Left renal cortex interstitium (tissue), 4 donors: Measurements from ENCODE around the gene NUCB1. TPM values are rescaled to one million over a fixed set of nuclear protein-coding genes. Genes with fewer than 3 reads are reported as not detected.

Experiments
- DNase-seq, 4 donors: peaks; one replicate each; pipeline ENCODE4 v3.0.0-alpha.2; 2013; ENCODE audit warnings: low read depth in 4 of 4, low spot score in 2 of 4, missing footprints in 1 of 4
- polyA plus RNA-seq, 4 donors: library from polyadenylated mRNA; unstranded; fragments of 120-200 nt; gene quantifications; one replicate each; pipeline ENCODE4 v1.2.1, GENCODE V29; 2013; ENCODE audit not compliant: insufficient read length in 4 of 4

The NUCB1 gene
- polyA plus RNA-seq, 4 donors = 249 to 328 (median 311) TPM

DNA sequence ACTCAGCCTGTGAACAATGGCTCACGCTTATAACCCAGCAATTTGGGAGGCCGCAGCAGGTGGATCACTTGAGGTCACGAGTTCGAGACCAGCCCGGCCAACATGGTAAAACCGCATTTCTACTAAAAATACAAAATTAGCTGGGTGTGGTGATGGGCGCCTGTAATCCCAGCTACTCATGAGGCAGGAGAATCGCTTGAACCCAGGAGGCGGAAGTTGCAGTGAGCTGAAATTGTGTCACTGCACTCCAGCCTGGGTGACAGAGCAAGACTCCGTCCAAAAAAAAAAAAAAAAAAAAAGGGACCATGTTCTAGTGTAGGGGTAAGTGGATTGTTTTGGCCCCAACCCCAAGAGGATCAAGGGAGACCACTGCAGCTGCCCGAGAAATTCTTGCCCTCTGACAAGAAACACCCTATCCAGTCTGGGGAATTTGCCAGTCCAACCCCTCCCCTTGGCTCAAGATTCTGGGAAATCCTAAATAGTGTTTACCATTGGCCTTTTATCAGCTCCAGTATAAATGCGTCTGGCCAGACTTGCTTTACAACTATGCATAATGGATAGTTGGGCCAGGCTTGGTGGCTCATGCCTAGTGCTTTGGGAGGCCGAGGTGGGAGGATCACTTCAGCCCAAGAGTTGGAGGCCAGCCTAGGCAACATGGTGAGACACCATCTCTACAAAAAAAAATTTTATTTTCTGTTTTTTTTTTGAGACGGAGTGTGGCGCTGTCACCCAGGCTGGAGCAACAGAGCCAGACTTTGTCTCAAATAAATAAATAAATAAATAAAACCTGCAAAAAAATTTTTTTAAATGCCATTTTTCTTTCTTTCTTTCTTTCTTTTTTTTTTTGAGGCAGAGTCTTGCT, 28.3 kb downstream of the NUCB1 start:
- DNase-seq = no peak

DNA sequence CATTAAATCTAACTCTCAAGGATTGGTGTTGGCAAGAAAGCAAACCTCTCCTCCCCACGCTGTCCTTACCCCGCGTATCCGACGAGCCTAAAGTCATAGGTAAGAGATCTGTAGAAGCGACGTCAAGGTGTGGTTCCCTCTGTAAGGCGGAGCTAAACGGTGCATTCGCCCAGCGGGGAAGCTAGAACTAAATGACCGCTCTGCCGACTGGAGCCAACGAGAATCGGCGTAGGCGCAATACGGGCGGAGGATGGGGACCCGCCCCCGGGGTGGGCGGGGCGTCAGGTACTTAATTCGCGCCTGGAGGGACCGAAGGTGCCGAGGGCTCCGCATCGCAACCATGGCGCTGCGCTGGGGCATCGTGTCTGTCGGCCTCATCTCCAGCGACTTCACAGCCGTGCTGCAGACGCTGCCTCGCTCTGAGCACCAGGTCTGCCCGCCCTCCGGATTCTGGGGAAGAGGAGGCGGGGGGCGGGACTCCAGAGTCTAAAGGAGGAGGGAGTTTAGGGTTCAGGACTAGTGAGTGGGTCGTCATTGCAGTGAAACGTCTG, 33.3 kb downstream of the NUCB1 start, which contains the start of gene DHDH:
Gene DHDH (plus strand): TSS at position 318 of the 551 bp plus-strand sequence. CDS start 23 bp downstream, at position 341.
- DNase-seq = peak; percentile 61 to 75 (median 66)

DNA sequence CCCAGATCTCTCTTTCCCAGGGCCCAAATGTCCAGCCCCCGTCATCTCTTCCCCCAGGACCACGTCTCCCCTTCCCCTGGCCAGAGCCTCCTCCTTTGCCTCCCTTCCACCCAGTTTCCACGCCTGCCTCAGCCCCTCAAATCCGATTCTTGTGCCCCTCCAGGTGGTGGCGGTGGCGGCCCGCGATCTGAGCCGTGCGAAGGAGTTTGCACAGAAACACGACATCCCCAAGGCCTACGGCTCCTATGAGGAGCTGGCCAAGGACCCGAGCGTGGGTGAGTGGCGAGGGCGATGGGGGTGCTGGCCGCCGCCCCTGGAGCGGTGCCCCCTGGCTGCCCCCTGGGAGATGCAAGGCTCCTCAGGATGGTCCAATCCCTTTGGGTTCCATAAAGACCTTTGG, 34.7 kb downstream of the NUCB1 start:
- no peak for DNase-seq

DNA sequence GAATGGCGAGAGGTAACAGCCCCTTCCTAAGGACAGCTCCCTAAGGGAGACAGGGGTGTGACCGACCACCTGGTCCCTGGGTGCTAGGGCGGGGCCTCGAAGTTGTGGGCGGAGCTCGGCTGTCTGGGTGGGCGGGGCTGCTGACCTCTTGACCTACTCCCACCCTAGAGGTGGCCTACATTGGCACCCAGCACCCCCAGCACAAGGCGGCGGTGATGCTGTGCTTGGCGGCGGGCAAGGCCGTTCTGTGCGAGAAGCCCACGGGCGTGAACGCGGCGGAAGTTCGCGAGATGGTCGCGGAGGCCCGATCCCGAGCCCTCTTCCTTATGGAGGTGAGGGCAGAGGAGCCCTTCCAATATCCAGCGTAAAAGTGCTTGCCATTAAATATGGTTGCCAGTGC, 35.8 kb downstream of the NUCB1 start:
- DNase-seq = no peak

DNA sequence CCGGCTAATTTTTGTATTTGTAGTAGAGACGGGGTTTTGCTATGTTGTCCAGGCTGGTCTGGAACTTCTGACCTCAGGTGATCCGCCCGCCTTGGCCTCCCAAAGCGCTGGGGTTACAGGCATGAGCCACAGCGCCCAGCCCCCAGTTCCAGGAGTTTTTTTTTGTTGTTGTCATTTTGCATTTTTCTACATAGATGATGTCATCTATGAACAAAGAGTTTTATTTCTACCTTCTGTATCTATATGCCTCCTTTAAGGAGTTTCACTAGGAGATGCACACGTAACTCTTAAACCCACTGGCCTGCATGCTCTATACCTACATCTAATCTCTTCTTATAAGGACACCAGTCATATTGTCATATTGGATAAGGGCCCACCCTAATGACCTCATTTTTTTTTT, 38.1 kb downstream of the NUCB1 start:
- no peak for DNase-seq

DNA sequence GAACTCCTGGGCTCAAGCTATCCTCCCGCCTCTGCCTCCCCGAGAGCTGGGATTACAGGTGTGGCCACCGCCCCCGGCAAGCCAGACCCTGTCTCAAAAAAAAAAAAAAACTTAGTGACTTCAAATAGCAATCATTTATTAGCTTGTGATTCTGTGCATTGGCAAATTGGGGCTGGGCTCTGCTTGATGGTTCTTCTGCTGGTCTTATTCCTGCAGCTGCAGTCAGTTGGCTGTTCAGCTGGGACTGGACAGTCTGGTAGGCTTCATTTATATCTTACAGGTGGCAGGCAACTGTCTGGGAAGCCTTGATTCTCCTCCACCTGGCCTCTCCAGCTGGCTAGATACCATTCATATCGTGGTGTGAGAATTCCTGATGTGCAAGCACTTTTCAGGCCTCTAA, 40.8 kb downstream of the NUCB1 start:
- no peak for DNase-seq

DNA sequence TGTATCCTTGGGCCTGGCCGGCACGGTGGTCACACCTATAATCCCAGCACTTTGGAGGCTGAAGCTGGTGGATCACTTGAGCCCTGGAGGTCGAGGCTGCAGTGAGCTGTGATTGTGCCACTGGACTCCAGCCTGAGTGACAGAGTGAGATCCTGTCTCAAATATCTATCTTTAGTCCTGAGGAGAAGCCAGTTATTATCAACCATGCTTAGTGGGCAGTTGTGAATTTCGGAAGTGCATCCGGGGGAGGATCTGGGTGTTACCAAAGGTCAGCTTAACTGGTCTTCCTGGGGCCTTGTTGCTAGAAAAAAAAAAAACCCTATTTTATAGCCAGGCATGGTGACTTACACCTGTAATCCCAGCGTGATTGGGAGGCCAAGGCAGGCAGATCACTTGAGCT, 43.0 kb downstream of the NUCB1 start:
- no peak for DNase-seq

DNA sequence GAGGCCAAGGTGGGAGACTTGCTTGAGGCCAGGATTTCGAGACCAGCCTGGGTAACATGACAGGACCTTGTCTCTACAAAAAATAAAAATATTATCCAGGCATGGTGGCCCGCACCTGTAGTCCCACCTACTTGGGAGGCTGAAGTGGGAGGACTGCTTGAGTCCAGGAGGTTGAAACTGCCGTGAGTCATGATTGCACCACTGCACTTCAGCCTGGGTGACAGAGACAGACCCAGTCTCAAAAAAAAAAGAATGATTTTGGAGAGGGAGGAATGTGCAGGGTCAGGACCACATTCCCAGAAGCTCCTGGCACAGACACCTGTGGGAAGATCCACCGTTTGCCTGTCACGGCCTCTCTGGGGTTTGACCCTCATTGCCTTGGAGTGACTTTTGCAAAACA, 45.3 kb downstream of the NUCB1 start:
- DNase-seq = no peak

DNA sequence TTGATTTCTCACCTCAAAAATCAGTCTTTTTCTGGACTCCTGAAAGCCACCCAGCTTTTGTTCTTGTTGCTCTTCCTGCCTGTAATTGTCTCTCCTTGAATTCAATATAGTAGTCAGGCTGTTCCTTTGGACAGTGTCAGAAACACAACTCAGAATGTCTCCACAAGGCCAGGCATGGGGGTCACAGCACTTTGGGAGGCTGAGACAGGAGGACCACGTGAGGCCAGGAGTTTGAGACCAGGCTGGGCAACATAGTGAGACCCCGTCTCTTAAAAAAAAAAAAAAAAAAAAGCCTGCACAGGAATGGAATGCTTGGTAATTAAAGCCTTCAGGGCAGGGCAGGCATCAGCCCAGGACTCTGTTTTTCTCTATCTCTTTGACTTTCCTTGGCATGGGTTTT, 45.7 kb downstream of the NUCB1 start:
- DNase-seq = no peak

DNA sequence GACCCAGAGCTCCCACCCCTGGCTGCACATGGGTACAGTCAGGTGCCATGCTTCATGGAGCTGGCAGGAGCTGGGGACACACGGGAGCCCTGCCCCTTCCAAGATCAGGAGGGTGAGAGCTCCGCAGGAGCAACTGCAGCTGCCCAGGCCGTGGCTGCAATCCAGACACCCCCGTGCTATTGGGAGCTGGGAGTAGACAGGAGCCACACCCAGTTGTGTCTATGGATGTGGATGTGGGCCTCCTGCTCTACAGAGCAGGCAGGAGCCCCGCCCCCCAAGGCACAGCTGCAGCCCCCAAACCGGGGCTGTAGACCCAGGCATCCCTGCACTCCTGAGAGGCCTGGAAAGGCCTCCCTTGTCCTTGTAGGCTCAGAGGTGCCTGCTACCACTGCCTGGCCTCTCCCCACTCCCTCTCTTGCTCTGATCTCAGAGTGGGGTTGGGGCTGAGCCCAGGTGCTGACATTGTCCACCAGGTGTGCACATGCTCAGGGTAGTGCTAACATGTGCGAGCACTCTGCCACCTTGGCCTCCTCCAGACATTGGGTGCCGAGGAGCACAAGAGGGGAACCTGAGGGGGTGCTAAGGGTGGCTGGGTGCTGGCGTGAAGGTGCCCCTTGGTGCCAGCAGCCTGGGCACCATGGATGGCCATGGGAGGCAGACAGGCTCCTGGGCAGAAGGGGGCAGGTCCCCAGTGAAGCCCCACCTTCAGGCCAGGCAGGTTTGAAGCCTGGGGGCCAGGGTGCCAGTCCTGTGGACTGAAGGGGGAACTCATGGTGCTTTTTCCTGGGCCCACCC, 46.5 kb downstream of the NUCB1 start:
- DNase-seq = no peak

DNA sequence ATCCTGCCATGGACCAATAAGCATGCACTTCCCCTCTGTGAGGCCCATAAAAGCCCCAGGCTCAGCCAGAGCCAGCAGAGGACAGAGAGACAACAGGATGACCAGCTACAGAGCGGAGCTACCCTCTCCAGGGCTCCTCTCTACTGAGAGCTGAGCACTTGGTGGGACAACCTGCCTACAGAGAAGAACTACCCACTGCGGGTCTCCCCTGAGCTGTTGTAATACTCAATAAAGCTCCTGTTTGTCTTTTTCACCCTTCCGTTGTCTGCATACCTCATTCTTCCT, 47.1 kb downstream of the NUCB1 start:
- no peak for DNase-seq

DNA sequence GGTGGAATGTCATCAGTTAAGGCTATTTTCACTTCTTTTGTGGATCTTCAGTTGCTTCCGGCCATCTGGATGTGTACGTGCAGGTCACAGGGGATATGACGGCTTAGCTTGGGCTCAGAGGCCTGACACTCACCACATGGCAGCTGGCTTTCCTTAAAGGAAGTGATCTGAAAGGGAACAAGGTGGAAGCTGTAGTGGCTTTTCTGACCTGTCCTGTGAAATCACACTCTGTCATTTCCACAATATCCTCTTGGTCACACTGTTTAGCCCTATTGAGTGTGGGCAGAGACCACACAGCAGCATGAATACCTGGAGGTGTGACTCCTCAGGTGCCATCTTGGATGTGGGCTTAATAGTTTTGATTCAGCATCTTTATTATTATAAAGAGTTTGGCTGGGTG, 50.0 kb downstream of the NUCB1 start:
- DNase-seq = no peak

DNA sequence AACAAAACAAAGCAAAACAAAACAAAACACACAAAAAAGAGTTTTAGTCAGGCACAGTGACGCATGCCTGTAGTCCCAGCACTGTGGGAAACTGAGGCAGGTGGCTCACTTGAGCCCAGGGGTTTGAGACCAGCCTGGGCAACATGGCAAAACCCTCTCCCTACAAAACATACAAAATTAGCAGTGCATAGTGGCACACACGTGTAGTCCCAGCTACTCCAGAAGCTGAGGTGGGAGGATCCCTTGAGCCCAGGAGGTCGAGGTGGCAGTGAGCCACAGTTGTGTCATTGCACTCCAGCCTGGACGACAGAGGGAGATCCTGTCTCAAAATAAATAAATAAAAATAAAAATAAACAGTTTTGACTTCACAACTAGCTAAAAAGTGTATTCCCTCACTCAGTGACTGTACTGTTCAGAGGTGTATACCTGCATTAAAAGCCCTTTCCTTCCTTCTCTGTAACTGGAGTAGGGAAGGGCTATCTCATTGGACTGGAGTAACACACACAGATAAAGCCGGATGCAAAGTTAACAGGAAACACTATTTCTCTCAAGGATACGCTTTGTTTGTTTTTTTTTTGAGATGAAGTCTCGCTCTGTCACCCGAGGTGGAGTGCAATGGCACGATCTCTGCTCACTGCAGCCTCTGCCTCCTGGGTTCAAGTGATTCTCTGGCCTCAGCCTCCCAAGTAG, 50.9 kb downstream of the NUCB1 start:
- DNase-seq = no peak

DNA sequence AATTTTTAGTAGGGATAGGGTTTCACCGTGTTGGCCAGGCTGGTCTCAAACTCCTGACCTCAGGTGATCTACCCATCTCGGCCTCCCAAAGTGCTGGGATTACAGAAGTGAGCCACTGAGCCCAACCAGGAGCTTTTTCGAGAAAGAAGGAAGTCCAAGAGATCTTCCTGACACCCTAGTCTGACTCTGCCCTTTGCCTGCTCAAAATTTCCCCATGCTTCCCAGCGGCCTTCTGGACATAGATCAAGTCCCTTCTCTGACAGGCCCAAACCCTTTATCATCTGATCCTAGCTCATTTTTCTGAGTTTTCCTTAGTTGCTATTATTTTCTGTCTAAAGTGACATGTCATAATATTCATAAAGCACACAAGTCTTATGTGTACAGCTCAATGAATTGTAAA, 53.0 kb downstream of the NUCB1 start:
- no peak for DNase-seq

DNA sequence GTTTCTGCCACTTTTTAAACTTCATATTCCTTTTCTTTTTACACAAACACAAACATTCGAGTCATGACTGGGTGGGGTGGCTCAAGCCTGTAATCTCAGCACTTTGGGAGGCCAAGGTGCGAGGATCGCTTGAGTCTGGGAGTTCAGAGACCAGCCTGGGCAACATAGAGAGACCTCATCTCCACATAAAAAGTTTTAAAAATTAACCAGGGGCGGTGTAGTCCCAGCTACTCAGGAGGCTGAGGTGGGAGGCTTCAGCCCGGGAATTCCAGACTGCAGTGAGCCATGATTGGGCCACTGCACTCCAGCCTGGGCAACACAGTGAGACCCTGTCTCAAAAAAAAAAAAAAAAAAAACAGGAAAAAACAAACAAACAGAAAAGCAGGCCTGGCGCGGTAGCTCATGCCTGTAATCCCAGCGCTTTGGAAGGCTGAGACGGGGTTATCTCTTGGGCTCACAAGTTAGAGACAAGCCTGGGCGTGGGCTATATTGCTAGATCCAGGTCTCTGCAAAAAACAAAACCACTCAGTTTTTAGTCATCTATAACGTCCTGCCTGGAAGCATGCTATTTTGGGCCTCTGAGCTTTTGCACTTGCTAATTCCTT, 54.0 kb downstream of the NUCB1 start:
- DNase-seq = no peak

DNA sequence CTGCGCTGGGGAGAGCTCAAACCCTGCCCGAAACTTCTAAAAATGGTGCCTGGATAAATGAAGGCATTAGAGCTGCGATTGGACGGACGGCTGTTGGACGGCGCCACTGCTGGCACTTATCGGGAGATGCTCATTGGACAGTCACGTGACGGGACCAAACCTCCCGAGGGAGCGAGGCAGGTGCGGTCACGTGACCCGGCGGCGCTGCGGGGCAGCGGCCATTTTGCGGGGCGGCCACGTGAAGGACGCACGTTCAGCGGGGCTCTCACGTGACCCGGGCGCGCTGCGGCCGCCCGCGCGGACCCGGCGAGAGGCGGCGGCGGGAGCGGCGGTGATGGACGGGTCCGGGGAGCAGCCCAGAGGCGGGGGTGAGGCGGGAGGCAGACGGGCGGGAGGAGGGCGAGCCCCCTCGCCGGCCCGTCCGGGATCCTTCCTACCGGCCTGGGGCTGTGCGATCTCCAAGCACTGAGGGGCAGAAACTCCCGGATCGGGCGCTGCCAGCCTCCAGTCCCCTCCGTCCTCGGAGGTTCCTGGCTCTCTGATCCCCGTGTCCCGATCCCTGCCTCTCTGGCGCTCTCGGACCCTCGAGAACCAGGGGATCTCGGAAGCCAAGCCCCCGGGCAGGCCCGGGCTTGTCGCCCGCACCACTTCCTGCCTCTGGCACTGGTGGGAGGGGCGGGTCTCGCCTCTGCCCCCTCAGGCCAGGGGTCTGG, 54.6 kb downstream of the NUCB1 start, which contains the start of gene BAX:
Gene BAX (plus strand): TSS at position 281 of the 713 bp plus-strand sequence. CDS start 54 bp downstream, at position 335.
- DNase-seq = peak in 3 of 4 donors; percentile 68 to 93 (median 87)

DNA sequence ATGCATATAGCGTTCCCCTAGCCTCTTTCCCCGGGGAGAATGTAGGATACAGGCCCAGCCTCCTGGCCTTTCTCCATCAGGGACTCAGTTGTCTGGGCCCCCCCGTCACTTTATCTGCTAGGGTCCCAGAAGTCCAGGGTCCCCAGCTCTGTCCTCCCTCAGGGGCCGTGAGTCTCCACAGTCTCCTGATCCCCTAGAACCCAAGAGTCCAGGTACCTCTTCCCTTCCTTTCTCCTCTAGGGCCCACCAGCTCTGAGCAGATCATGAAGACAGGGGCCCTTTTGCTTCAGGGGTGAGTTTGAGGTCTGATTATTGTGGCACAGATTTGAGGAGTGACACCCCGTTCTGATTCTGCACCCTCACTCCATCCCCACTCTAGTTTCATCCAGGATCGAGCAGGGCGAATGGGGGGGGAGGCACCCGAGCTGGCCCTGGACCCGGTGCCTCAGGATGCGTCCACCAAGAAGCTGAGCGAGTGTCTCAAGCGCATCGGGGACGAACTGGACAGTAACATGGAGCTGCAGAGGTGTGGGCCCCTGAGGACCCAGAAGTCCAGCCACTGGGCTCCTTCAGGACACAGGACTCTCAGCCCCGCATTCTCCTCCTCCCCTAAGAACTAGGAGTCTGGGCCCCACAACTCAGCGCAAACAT, 55.3 kb downstream of the NUCB1 start:
- no peak for DNase-seq

DNA sequence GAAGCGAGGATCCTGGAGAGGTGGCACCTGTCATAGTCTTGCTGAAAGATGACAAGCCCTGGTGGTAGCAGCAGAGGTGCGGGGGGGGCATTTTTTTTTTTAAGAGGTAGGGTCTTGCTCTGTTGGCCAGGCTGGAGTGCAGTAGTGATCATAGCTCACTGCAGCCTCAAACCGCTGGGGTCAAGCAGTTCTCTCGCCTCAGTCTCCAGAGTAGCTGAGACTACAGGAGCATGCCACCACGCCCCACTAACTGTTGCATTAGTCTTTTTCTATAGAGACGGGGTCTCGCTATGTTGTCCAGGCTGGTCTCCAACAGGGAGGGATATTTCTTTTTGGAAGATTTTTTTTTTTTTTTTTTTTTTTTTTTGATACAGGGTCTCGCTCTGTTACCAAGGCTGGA, 57.9 kb downstream of the NUCB1 start:
- DNase-seq = no peak
